Activated naive CD8-positive, alpha-beta T cell (primary cell): ENCODE results near the gene STAC3.

Experiments used
- H3K27ac Mint-ChIP-seq: one replicate; pipeline ENCODE4 v1.8.0; 2021; ENCODE audit warnings: mixed read lengths
- H3K27me3 Mint-ChIP-seq: one replicate; pipeline ENCODE4 v1.8.0; 2021; ENCODE audit warnings: mixed read lengths
- H3K36me3 Mint-ChIP-seq: one replicate; pipeline ENCODE4 v1.8.0; 2021; ENCODE audit warnings: mixed read lengths
- H3K4me1 Mint-ChIP-seq: one replicate; pipeline ENCODE4 v1.8.0; 2021; ENCODE audit warnings: low read depth, mixed read lengths
- H3K4me3 Mint-ChIP-seq: one replicate; pipeline ENCODE4 v1.8.0; 2021; ENCODE audit warnings: mild to moderate bottlenecking, mixed read lengths
- H3K9me3 Mint-ChIP-seq: one replicate; pipeline ENCODE4 v1.8.0; 2021; ENCODE audit warnings: low read depth, mixed read lengths

STAC3 gene

GRCh38 chr12:57224278-57224972 lies 26.6 kb downstream of the STAC3 start:
- Mint-ChIP-seq H3K36me3 (no peaks in the 10 kb centered on the region), H3K4me3 (no peak overlapping the region), H3K4me1 (peaks cover 52% of the 10 kb centered on the region), H3K27ac (no peak overlapping the region), H3K27me3 (peaks cover 37% of the 10 kb centered on the region), H3K9me3 (no peaks in the 10 kb centered on the region)

DNA sequence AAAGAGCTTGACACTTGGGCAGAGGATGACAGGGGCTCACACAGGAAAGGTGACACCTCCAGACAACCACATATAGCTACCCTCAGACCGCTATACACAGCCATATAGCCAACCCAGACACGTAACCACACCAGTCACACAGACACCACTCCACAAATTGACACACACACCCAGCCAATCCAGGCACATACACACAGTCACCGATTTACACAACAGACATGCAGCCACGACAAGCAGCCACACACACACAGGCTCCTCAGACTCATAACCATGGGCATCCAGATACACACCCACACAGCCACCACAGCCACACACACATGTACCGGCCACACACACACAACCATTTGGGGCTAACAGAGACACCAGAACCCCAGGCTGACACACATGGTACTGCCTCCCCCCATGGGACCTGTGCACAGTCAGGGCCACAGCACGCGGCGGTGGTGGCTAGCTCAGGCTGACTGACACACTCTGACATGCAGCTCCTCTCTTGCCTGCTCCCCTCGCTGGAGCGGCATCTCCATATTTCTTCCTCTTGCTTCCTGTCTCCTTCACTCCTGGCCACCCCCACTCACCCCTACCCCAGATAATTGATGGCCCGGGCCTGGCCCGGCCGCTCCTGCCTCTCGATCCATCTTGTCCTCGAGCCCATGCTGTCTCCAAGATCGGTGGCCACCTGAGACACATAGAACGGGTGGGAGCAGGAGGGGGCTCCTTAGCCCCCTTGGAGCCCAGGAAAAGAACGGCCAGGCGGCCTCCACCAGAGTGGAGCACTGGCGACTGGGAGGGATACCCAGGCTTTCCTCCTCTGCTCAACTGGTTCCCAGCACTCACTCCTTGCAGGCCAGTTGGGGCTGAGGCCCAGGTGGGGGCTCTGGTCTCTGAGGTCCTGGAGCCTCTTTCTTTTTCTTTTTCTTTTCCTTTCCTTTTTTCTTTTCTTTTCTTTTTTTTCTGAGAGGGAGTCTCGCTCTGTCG lies 27.5 kb downstream of the STAC3 start:
- no peak overlapping the region for H3K4me3 Mint-ChIP-seq
- H3K9me3 Mint-ChIP-seq = no peaks in the 10 kb centered on the region
- H3K4me1 Mint-ChIP-seq = peaks cover 45% of the 10 kb centered on the region
- H3K36me3 Mint-ChIP-seq = peaks cover 1% of the 10 kb centered on the region
- H3K27ac Mint-ChIP-seq = no peak overlapping the region
- H3K27me3 Mint-ChIP-seq = peaks cover 45% of the 10 kb centered on the region

- no peak overlapping the region for H3K4me3 Mint-ChIP-seq
- H3K36me3 Mint-ChIP-seq = peaks cover 3% of the 10 kb centered on the region
- H3K27me3 Mint-ChIP-seq = peaks cover 51% of the 10 kb centered on the region
- peaks cover 45% of the 10 kb centered on the region for H3K4me1 Mint-ChIP-seq
- no peaks in the 10 kb centered on the region for H3K9me3 Mint-ChIP-seq
- H3K27ac Mint-ChIP-seq = no peak overlapping the region
Observed at GRCh38 chr12:57222286-57223190, 28.4 kb downstream of the STAC3 start.

DNA sequence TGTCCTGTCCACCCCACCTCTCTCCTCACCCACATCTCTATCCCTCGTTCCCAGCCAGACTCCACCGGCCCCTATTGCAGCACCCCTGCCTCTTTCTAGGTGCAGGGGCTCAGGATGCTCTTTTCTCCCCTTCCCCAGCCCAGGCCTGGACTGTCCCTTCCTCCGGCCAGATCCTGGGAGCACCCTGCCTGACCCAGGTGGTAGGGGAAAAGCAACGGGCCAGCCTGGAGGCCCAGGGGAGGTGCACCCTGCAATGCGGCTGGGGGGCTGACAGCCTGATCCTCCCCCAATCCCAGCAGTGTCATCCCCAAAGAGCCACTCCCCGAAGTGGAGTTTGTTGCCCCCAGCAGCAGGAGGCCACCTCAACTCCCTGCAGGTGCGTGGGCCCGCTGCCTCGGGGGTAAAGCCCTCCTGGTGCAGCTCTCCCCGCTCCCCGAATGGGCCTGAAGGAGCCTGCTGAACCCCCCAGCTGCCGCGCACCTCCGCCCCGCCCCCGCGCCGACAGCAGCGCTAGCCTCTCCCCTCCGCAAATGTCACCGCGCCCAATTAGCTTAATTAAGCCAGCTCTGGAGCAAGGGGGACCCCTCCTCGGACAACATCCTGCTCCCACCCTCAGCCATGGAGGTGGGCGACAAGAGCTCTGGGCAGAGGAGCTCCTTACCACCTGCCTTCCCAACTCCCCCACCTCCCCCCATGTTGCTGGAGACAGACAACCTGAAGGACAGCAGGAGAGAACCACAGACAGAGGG lies 29.6 kb downstream of the STAC3 start:
- H3K27me3 Mint-ChIP-seq = peaks cover 50% of the 10 kb centered on the region
- H3K36me3 Mint-ChIP-seq = peaks cover 3% of the 10 kb centered on the region
- no peak overlapping the region for H3K27ac Mint-ChIP-seq
- peaks cover 41% of the 10 kb centered on the region for H3K4me1 Mint-ChIP-seq
- no peak overlapping the region for H3K4me3 Mint-ChIP-seq
- no peaks in the 10 kb centered on the region for H3K9me3 Mint-ChIP-seq

DNA sequence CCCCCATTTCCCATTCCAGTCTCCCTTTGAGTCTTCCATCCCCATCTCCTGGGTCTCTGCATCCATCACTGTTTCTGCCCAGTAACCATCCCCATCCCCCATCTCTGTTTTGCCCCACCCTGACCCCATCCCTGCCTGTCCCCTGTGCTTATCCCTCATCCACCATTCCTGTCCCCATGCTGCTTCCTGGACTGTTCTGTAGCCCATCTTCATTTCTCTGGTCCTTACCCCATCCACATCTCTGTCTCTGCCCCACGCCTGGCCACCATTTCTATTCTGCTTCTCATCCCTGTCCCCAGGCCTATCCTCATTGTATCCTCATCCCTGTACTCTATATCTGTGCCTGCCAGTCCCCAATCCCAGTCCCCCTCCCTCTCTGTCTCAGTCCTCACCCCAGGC lies 30.2 kb downstream of the STAC3 start:
- no peak overlapping the region for H3K4me3 Mint-ChIP-seq
- H3K27me3 Mint-ChIP-seq = peaks cover 49% of the 10 kb centered on the region
- no peak overlapping the region for H3K27ac Mint-ChIP-seq
- no peaks in the 10 kb centered on the region for H3K9me3 Mint-ChIP-seq
- peaks cover 3% of the 10 kb centered on the region for H3K36me3 Mint-ChIP-seq
- H3K4me1 Mint-ChIP-seq = peaks cover 38% of the 10 kb centered on the region

DNA sequence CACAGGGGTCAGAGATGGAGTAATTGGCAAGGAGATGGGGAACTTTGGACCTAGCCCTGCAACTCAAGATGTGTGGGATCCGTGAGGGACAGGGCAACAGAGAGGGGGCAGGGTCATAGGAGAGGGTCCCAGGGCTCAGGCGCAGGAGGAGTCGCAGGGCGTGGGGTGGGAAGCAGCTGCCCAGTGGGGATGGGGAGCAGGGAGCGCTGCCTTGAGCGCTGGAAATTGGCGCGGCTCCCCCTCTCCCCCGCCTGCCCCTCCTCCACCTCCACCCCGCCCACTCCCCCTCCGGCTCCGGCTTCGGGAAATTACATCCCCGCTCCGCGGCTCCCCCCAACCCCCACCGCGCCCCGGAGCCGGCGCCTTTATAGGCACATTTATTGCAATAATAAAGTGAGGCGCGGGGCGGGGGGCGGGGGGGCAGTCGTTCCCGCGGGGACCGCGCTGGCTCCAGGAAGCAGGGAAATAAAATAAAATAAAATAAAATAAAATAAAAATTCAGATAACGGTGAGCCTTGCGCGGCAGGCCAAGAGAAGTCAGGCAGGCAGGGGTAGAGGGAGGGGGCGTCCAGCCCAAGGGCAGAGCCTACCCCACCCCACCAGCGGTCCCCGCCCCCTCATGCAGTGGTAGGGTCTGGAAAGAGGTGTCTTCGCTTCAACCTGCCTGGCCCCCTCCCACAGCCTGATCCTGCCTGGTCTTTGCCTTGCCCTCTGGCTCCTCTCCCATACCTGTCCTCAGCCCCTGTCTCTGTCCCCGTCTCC lies 30.8 kb downstream of the STAC3 start:
- H3K27me3 Mint-ChIP-seq = peaks cover 53% of the 10 kb centered on the region
- peaks cover 39% of the 10 kb centered on the region for H3K4me1 Mint-ChIP-seq
- H3K4me3 Mint-ChIP-seq = no peak overlapping the region
- no peaks in the 10 kb centered on the region for H3K9me3 Mint-ChIP-seq
- H3K36me3 Mint-ChIP-seq = peaks cover 3% of the 10 kb centered on the region
- no peak overlapping the region for H3K27ac Mint-ChIP-seq

GRCh38 chr12:57219205-57219992 lies 31.6 kb downstream of the STAC3 start:
- Mint-ChIP-seq H3K27me3 (peaks cover 57% of the 10 kb centered on the region), H3K27ac (no peak overlapping the region), H3K9me3 (no peaks in the 10 kb centered on the region), H3K4me3 (no peak overlapping the region), H3K36me3 (peaks cover 3% of the 10 kb centered on the region), H3K4me1 (peaks cover 41% of the 10 kb centered on the region)

DNA sequence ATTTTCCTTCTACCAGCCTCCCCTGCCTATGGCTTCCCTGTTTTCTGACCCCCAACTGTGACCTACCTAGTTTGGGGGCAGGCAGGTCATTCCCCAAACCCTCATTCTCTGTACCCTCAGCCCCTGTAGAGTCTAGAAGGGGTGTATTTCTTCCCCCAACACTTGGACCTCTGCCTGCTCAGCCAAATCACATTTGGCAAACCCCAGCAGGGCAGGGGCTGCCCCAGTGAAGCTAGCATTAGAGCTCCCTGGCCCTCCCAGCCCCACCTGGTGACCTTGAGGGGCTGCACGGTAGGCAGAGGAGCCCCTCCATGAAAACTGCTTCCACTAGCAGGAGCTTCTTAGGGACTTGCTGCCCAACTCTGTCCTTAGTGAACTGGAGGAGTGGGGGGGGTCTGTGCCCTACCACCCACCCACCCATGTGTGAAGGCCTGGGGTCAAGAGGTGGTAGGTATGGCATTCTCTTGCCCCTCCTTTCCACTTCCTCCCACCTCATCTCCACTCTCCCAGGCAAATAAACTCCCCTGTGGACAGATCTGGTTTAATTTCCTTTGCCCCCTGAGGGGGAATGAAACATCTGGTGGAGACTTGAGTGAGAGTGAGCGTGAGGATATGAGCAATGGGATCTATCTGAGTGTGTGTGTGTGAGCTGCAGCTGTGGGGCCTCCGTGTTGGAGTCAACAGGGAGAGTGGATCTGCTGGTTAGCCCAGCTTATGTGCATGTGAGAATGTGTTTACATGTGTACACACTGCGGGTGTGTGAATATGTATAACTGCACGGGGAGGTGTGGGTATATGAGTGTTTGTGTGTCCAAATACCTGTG lies 32.7 kb downstream of the STAC3 start:
- Mint-ChIP-seq H3K27ac (no peak overlapping the region), H3K4me1 (peaks cover 49% of the 10 kb centered on the region), H3K9me3 (no peaks in the 10 kb centered on the region), H3K27me3 (peaks cover 60% of the 10 kb centered on the region), H3K36me3 (peaks cover 3% of the 10 kb centered on the region), H3K4me3 (peak overlapping the region; percentile 78)

DNA sequence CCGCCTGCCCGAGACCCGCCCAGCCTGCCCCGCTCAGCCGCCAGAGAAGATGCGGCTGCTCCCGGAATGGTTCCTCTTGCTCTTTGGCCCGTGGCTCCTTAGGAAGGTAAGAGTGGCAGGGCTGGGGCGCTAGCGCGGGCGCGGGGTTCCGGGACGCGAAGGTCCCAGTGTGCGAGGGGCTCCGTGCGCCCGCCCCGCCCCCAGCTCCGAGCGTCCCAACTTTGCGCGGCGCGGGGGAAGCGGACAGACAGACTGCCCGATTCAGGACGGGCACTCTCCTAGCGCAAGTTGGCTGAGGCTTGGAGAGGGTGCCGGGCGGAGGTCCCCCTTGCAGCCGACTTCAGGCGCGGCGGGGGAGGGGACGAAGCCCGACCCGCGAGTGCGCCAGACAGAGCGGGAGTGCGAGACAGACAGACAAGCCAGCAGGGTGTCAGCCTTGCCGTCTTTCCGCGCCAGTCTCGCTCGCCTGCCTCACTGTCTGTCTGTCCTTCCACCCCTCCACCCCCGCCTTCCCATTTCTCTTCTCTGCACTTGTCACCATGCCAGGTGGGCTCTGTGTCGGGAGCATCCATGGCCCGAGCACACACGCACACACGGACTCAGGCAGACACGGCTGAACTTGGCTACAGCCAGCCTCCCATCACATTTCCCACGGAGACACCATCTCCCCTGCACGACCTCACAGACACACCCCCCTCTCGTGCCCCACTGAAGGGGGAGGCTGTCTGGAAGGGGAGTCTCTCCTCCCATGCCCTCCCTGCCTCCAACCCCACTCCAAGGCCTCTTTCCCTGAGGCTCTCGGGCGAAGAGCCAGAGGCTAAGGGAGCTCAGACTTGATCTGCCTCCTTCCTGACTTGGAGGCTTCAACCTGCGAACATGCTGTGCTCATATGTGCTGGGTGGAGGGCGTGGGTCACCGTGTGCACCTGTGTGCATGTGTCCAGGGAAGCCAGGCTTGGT lies 33.8 kb downstream of the STAC3 start:
- peak overlapping the region; percentile 78 for H3K4me3 Mint-ChIP-seq
- H3K4me1 Mint-ChIP-seq = peaks cover 46% of the 10 kb centered on the region
- H3K36me3 Mint-ChIP-seq = peaks cover 3% of the 10 kb centered on the region
- H3K27ac Mint-ChIP-seq = no peak overlapping the region
- H3K9me3 Mint-ChIP-seq = no peaks in the 10 kb centered on the region
- H3K27me3 Mint-ChIP-seq = peaks cover 53% of the 10 kb centered on the region

DNA sequence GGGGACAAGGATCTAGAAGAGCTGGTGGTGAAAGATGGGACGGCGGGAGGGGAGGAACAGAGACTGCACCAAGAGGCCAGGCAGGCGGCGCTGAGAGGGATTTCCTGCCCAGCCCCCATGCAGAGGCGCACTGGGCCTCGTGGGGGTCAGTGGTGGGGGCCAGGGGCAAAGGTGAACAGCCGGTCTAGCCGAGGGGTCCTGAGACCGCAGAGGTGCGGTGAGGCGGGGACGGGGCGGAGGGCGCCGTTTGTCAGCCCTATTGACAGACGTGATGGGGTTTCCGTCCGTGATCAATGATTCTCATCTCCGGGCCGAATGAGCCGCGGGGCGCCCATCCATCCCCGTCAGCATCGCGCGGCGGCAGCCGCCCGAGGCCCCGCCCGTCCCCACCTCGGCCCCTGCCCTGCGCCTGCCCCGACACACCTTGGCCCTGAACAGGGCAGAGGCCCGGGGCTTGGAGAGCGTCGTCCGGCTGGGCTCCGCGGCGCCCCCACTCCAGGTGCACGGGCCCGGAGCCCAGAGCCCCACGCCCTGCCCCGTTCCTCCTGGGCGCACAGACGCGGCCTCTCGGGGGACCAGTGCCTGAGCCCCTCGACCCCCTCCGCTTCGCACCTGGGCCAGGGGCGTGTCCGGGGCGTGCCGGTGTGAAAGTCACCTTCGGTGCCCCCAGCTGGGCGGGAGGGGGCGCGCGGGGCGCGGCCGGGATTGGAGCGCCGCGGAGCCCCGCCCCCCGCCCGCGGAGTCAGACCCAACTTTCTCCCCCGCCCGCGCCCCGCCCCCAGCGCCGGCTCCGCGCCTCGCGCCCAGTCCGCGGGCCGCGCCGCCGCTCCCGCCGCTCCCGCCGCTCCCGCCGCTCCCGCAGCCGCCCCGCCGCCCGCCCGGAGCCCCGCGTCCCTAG lies 34.7 kb downstream of the STAC3 start, which contains the start of gene NXPH4:
Gene NXPH4 (plus strand): TSS at position 781 of the 898 bp plus-strand sequence. CDS start 176 bp downstream, outside the sequence.
- Mint-ChIP-seq H3K4me3 (peak within 1 kb of the TSS; percentile 83), H3K36me3 (peaks cover 3% of the 10 kb centered on the region), H3K27me3 (peaks cover 48% of the 10 kb centered on the region), H3K9me3 (no peaks in the 10 kb centered on the region), H3K4me1 (peaks cover 40% of the 10 kb centered on the region), H3K27ac (peak within 1 kb of the TSS; percentile 28)

GRCh38 chr12:57215668-57216013 lies 35.3 kb downstream of the STAC3 start:
- Mint-ChIP-seq H3K4me3 (peak overlapping the region; percentile 83), H3K27me3 (peaks cover 44% of the 10 kb centered on the region), H3K4me1 (peaks cover 36% of the 10 kb centered on the region), H3K27ac (peak overlapping the region; percentile 28), H3K36me3 (peaks cover 3% of the 10 kb centered on the region), H3K9me3 (no peaks in the 10 kb centered on the region)
